GM13977 (cell line): ENCODE results near the gene STKLD1.
"Not testable (repeated sequence)": the region's sequence is repeated elsewhere in the genome, so short reads cannot be mapped to it uniquely, and the experiment has no call there.

Experiments
- DNase-seq: peaks from one replicate; pipeline ENCODE4 v3.0.0; 2012; ENCODE audit warnings: low spot score
- CTCF ChIP-seq: IDR thresholded peaks from 2 replicates; pipeline ENCODE4 v1.5.1; 2012; ENCODE audit warnings: mild to moderate bottlenecking, control low read depth; ENCODE audit not compliant: insufficient read depth; ENCODE audit errors: extremely low read depth, missing control alignments
- in situ Hi-C: fragments of 300-500 bp; cut with MboI; formaldehyde crosslinking; loops from one replicate; pipeline ENCODE4 v1.12.0; 2022; ENCODE audit warnings: low sequenced_read_pairs, low pct_unique_long_range_greater_than_20kb, mixed read lengths, inconsistent platforms; ENCODE audit not compliant: unreplicated experiment

The STKLD1 gene

GRCh38 chr9:133443248-133443647 lies 67.1 kb downstream of the STKLD1 start:
- in situ Hi-C loops, result no loop called here
- no peak for TF ChIP-seq CTCF
- no peak for DNase-seq

GRCh38 chr9:133443982-133444381 lies 67.8 kb downstream of the STKLD1 start:
- DNase-seq, result no peak
- in situ Hi-C loops, result no loop called here
- TF ChIP-seq CTCF, result no peak

GRCh38 chr9:133445293-133445969 lies 69.3 kb downstream of the STKLD1 start:
- TF ChIP-seq CTCF, result no peak
- no peak for DNase-seq
- in situ Hi-C loops, result no loop called here

- in situ Hi-C loops, result no loop called here
- no peak for TF ChIP-seq CTCF
- no peak for DNase-seq
Measured at GRCh38 chr9:133448487-133448972, 72.4 kb downstream of the STKLD1 start.

GRCh38 chr9:133449760-133450159 lies 73.6 kb downstream of the STKLD1 start:
- no peak for DNase-seq
- TF ChIP-seq CTCF, result no peak
- in situ Hi-C loops, result no loop called here

GRCh38 chr9:133451865-133452264 lies 75.7 kb downstream of the STKLD1 start:
- DNase-seq, in situ Hi-C loops: not testable (repeated sequence)

- in situ Hi-C loops, result no loop called here
- DNase-seq, result no peak
- no peak for TF ChIP-seq CTCF
Measured at GRCh38 chr9:133452562-133452961, 76.4 kb downstream of the STKLD1 start.
